GM12878 (cell line): ENCODE data around the gene WDR86. TPM values are rescaled to one million over a fixed set of nuclear protein-coding genes. Genes with fewer than 3 reads are reported as not detected.

Experiments used
- ATAC-seq: fragments of 200-7000 bp; cut with Tn5 transposase; 3 replicates; pipeline ENCODE4 v1.9.1; 2020; ENCODE audit warnings: mild to moderate bottlenecking, moderate library complexity
- BruUV-seq: library from RNA; stranded (reverse); fragments of 400-500 nt; replicated peaks from 2 replicates; lab custom pipeline; 2021; lab: Mats Ljungman, UMichigan
- CTCF ChIA-PET: fragments of 300-600 bp; sonication (Branson Sonifier 250); formaldehyde crosslinking; extraction: SDS; loops from one replicate; lab custom pipeline; 2021; ENCODE audit warnings: inconsistent platforms; lab: Yijun Ruan, JAX
- POLR2A ChIA-PET: fragments of 350-600 bp; formaldehyde crosslinking; extraction: SDS; loops from one replicate; lab custom pipeline; 2021; ENCODE audit warnings: inconsistent platforms; lab: Charles Lee
- RAD21 ChIA-PET: fragments of 300-600 bp; sonication (Branson Sonifier 250); formaldehyde crosslinking; loops from one replicate; lab custom pipeline; 2023; ENCODE audit warnings: antibody characterized with exemption; ENCODE audit not compliant: unreplicated experiment; lab: Charles Lee
- SMC1A ChIA-PET: fragments of 300-600 bp; sonication (Branson Sonifier 250); formaldehyde crosslinking; loops from one replicate; lab custom pipeline; 2023; ENCODE audit not compliant: unreplicated experiment, uncharacterized antibody; lab: Charles Lee
- DNase-seq: peaks from one replicate; pipeline ENCODE4 v3.0.0-alpha.2; 2011; ENCODE audit warnings: low read depth, low spot score
- FAIRE-seq: peaks from 3 replicates; lab custom pipeline; 2011; peaks lifted over from hg19 to GRCh38; lab: Jason Lieb, UNC
- H2AFZ ChIP-seq: 2 replicates; pipeline ENCODE4 v1.6.0; 2011; ENCODE audit warnings: low read depth, low read length, control low read depth; ENCODE audit not compliant: control insufficient read depth
- H3K27ac ChIP-seq: 2 replicates; pipeline ENCODE4 v1.5.1; 2011; ENCODE audit warnings: control low read depth; ENCODE audit not compliant: control insufficient read depth, insufficient read depth
- H3K27me3 ChIP-seq, 2 experiments: replicated peaks in 1 of 2; 2 replicates each; pipeline versions ENCODE4 v1.6.0 to v1.6.1; 2011; ENCODE audit warnings: low read length in 1 of 2; ENCODE audit not compliant: control insufficient read depth in 2 of 2, insufficient read depth in 2 of 2
- H3K36me3 ChIP-seq, 2 experiments: 2 replicates each; pipeline ENCODE4 v1.5.1; 2011; ENCODE audit warnings: low read length in 1 of 2; ENCODE audit not compliant: control insufficient read depth in 2 of 2, insufficient read depth in 2 of 2
- H3K4me1 ChIP-seq: 2 replicates; pipeline ENCODE4 v1.6.1; 2011; ENCODE audit warnings: mild to moderate bottlenecking, low read length, moderate library complexity, mixed read lengths; ENCODE audit not compliant: control insufficient read depth, insufficient read depth
- H3K4me2 ChIP-seq: 2 replicates; pipeline ENCODE4 v1.6.0; 2011; ENCODE audit warnings: control low read depth; ENCODE audit not compliant: control insufficient read depth, insufficient read depth
- H3K4me3 ChIP-seq: fragments of 200-600 bp; sonication (generic); 2 replicates; pipeline ENCODE4 v1.5.1; 2016
- H3K79me2 ChIP-seq: 2 replicates; pipeline ENCODE4 v1.6.0; 2011; ENCODE audit warnings: low read length; ENCODE audit not compliant: control insufficient read depth, insufficient read depth
- H3K9ac ChIP-seq: 2 replicates; pipeline ENCODE4 v1.8.0; 2011; ENCODE audit warnings: low read length, control low read depth, mixed read lengths; ENCODE audit not compliant: control insufficient read depth, insufficient read depth
- H3K9me3 ChIP-seq: replicated peaks from 3 replicates; pipeline ENCODE4 v1.5.1; 2011; ENCODE audit warnings: mild to moderate bottlenecking, low read length; ENCODE audit not compliant: control insufficient read depth, insufficient read depth
- H4K20me1 ChIP-seq: 2 replicates; pipeline ENCODE4 v1.6.0; 2011; ENCODE audit not compliant: control insufficient read depth, insufficient read depth
- EGR1 ChIP-seq, 2 experiments: IDR thresholded peaks; 1 replicate in 1 of 2; 2 replicates in 1 of 2; pipeline ENCODE4 v1.6.1; 2011 to 2012; ENCODE audit warnings: low read depth in 2 of 2, low read length in 2 of 2, borderline replicate concordance in 1 of 2, mild to moderate bottlenecking in 1 of 2, moderate library complexity in 1 of 2
- ESRRA ChIP-seq: IDR thresholded peaks from 2 replicates; pipeline ENCODE4 v1.6.1; 2012; ENCODE audit warnings: mild to moderate bottlenecking, low read length, improper control_type of control experiment
- HDAC2 ChIP-seq: fragments of 200-600 bp; sonication (generic); IDR thresholded peaks from 2 replicates; pipeline ENCODE4 v1.6.1; 2017
- MTA2 ChIP-seq: fragments of 450-650 bp; IDR thresholded peaks from 2 replicates; pipeline ENCODE4 v1.6.1; 2016; ENCODE audit warnings: low read depth, mild to moderate bottlenecking, moderate library complexity
- RFX5 ChIP-seq: IDR thresholded peaks from 2 replicates; pipeline ENCODE4 v1.6.1; 2011; ENCODE audit warnings: low read depth, low read length, improper control_type of control experiment
- SMAD5 ChIP-seq: IDR thresholded peaks from 2 replicates; pipeline ENCODE4 v1.6.1; 2016; ENCODE audit warnings: antibody characterized with exemption, low read depth
- SPI1 ChIP-seq: IDR thresholded peaks from 2 replicates; pipeline ENCODE4 v1.6.1; 2011; ENCODE audit warnings: low read depth, mild to moderate bottlenecking, low read length, moderate library complexity, borderline replicate concordance; ENCODE audit not compliant: insufficient read depth
- TBL1XR1 ChIP-seq: IDR thresholded peaks from 2 replicates; pipeline ENCODE4 v1.6.1; 2012; ENCODE audit warnings: low read depth, low read length, improper control_type of control experiment
- ZNF384 ChIP-seq: IDR thresholded peaks from 2 replicates; pipeline ENCODE4 v1.6.1; 2012; ENCODE audit warnings: low read depth, mild to moderate bottlenecking, low read length, improper control_type of control experiment, borderline replicate concordance
- WGBS: methylation state at CpG from one replicate; pipeline ENCODE4 v1.1.6; 2016; ENCODE audit warnings: low lambda C conversion rate; ENCODE audit not compliant: insufficient replicate concordance, insufficient coverage; ENCODE audit errors: missing lambda C conversion rate; 5-methylcytosine and 5-hydroxymethylcytosine counted together
- in situ Hi-C: fragments of 300-500 bp; cut with MboI; formaldehyde crosslinking; loops from 9 replicates; pipeline ENCODE4 v1.14.3; 2018; ENCODE audit warnings: mixed read lengths
- intact Hi-C: fragments of 100-400 bp; cut with micrococcal nuclease; formaldehyde crosslinking; loops from one replicate; pipeline ENCODE4 v1.14.2; 2022; ENCODE audit not compliant: unreplicated experiment
- polyA plus RNA-seq, 11 experiments: library from polyadenylated mRNA; depleted of rRNA in 4 of 11; unstranded in 6 of 11; stranded (reverse) in 5 of 11; fragments of >200 nt; fragmentation: Nextera tagmentation in 4 of 11; fragmentation: Illumina TruSeq in 1 of 11; extraction: Ambion mirVana in 4 of 11; extraction: Trizol in 1 of 11; gene quantifications; 1 replicate in 1 of 11; 2 replicates in 10 of 11; pipeline versions ENCODE4 v1.2.1 to v1.2.3, GENCODE V29; 2011 to 2016; ENCODE audit warnings: inconsistent platforms in 2 of 11, missing spikeins in 2 of 11, low read depth in 1 of 11
- total RNA-seq, 4 experiments: library from RNA; depleted of rRNA in 3 of 4; stranded (reverse); fragments of >200 nt in 3 of 4; fragmentation: Illumina TruSeq in 1 of 4; extraction: Trizol in 1 of 4; gene quantifications; 2 replicates each; pipeline versions ENCODE4 v1.2.1 to v1.2.3, GENCODE V29; 2013 to 2021
- TF ChIP-seq, protein P1 (sequence below): IDR thresholded peaks from 2 replicates; pipeline ENCODE4 v1.6.1; 2011; ENCODE audit warnings: low read depth, mild to moderate bottlenecking, low read length, moderate library complexity, borderline replicate concordance; ENCODE audit errors: extremely low read depth
- TF ChIP-seq, protein P2 (sequence below): IDR thresholded peaks from 2 replicates; pipeline ENCODE4 v1.6.1; 2012; ENCODE audit warnings: improper control_type of control experiment, low read depth, low read length; ENCODE audit not compliant: insufficient replicate concordance
- TF ChIP-seq, protein P3 (sequence below): fragments of 450-650 bp; IDR thresholded peaks from 2 replicates; pipeline ENCODE4 v1.6.1; 2017; ENCODE audit warnings: low read depth, mild to moderate bottlenecking, moderate library complexity

Gene WDR86
- total and polyA plus RNA-seq, 10 of the 15 experiments (the other 5 are each of a cell fraction or from before 2014, with no cell fraction given): 0.05 to 0.19 (median 0.15) TPM; not detected in 7

DNA sequence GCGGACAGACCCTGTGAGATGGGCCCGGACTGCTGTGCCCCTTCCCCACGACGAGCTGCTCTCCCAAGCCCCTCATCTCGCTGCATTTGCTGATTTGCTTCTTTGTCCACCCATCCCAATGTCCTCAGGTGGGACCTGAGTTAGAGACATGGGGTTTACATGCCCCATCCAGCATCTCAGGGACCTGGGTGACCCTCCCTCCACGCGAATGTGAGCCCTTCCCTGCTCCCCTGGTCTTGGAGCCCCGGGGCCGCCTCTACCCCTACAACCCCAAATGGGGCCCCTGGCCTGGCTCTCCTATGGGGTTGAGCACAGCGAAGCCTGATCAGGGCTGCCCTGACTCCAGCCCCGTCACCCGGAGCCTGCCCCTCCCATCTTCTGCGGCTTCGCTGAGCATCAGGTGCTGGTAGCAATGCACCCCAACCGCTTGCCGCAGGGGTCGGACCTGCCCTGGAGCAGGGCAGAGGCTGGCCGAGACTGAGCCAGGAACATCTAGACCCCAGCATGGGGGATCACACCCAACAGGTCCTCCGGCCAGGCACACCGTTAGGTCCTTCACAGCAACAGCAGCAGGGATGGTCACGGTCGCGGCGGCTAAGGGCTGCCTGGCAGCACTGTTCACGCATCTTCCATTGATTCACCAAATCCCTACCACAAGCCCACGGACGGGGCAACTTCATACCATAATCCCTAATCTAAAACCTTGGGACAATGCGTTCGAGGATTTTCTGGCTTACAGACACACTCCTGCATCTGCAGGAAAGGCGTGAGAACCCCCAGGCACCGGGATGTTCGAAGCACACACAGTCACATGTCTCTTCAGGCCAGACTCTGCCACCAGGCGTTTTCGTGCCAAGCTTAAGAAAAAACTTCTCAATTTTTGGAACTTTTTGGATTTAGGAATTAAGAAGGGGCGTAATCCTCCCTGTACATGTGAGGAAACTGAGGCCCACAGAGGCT, 15.5 kb downstream of the WDR86 start (continued):
- TF ChIP-seq, protein P1, sequence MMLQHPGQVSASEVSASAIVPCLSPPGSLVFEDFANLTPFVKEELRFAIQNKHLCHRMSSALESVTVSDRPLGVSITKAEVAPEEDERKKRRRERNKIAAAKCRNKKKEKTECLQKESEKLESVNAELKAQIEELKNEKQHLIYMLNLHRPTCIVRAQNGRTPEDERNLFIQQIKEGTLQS: no peak
- TF ChIP-seq ESRRA: no peak
- TF ChIP-seq ZNF384: no peak
- TF ChIP-seq RFX5: no peak
- TF ChIP-seq SMAD5: no peak

DNA sequence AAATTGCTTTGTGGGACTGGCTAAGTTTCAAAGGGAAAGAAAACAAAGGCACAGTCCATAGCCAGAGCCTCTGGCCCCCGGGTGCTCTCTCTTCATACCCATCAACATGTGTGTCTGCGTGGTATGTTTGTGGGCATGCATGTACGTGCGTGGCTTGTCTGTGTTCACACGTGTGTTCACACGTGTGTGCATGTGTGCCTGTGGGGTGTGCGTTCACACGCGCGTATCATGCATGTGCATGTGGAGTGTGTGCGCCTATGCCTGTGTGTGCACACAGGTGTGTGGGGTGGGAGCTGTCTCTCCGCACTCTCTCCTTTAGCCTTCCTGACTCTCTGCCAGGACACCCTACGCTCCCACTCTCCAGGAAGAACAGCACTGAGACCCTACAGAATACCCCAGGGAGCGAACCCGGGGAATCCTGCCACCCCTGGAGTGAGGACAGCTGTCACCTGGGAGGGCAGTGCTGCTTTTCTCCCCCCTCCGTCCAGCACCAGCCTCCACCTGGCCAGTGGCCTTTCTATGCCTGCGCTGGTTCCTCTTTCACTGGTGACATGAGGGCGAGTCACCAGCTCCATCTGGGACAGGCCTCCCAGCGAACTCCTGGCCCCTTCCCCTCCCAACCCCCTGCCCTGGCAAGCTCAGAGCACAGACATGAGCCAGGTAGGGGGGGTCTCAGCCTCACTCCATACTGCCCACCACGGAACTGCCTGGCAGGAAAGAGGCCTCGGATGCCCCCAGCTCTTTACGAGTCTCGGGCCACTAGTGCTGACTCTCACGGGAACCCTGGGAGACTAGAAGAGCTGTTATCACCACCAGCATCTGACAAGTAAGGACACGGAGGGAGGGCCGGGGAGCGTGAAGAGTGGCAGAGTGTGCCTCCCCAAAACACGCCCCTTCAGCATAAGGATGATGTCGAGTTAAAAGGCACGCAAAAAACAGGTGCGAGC, 16.5 kb downstream of the WDR86 start:
- no peaks in the 10 kb centered on the region for H3K79me2 ChIP-seq
- ChIA-PET SMC1A (interaction anchor here (1.0 kb wide), 1 partner anchor 365 kb away, joined by 3 read pairs; no protein-coding TSS in a partner anchor), POLR2A (no interaction called here), RAD21 (no interaction called here), CTCF (no interaction called here)
- in situ Hi-C loops (no loop called here), intact Hi-C loops (no loop called here)
- no peak overlapping the region for H3K9ac ChIP-seq
- no peak overlapping the region for H3K4me2 ChIP-seq
- no peaks in the 10 kb centered on the region; a peak in 1 of 4 replicates for H3K27me3 ChIP-seq
- no peaks in the 10 kb centered on the region for H3K4me1 ChIP-seq
- BruUV-seq: no TSS peak
- ATAC-seq: no peak
- no peak for FAIRE-seq
- H3K4me3 ChIP-seq: no peak overlapping the region
- no peaks in the 10 kb centered on the region for H3K36me3 ChIP-seq
- DNase-seq: no peak
- H3K9me3 ChIP-seq: no peaks in the 10 kb centered on the region; the same call in 2 of the 3 replicates
- H4K20me1 ChIP-seq: no peaks in the 10 kb centered on the region
- no peak overlapping the region for H3K27ac ChIP-seq
- no peak overlapping the region for H2AFZ ChIP-seq
- 57% methylated on average over 31 of the region's 31 CpGs for WGBS
- TF ChIP-seq EGR1 (IDR thresholded peaks at IDR 0.05; ENCODE audit: borderline replicate concordance in 1 of 2, low read depth in 2 of 2, low read length in 2 of 2) (no peak), SPI1 (no peak), TBL1XR1 (no peak), MTA2 (no peak), HDAC2 (no peak)
- TF ChIP-seq, protein P2, sequence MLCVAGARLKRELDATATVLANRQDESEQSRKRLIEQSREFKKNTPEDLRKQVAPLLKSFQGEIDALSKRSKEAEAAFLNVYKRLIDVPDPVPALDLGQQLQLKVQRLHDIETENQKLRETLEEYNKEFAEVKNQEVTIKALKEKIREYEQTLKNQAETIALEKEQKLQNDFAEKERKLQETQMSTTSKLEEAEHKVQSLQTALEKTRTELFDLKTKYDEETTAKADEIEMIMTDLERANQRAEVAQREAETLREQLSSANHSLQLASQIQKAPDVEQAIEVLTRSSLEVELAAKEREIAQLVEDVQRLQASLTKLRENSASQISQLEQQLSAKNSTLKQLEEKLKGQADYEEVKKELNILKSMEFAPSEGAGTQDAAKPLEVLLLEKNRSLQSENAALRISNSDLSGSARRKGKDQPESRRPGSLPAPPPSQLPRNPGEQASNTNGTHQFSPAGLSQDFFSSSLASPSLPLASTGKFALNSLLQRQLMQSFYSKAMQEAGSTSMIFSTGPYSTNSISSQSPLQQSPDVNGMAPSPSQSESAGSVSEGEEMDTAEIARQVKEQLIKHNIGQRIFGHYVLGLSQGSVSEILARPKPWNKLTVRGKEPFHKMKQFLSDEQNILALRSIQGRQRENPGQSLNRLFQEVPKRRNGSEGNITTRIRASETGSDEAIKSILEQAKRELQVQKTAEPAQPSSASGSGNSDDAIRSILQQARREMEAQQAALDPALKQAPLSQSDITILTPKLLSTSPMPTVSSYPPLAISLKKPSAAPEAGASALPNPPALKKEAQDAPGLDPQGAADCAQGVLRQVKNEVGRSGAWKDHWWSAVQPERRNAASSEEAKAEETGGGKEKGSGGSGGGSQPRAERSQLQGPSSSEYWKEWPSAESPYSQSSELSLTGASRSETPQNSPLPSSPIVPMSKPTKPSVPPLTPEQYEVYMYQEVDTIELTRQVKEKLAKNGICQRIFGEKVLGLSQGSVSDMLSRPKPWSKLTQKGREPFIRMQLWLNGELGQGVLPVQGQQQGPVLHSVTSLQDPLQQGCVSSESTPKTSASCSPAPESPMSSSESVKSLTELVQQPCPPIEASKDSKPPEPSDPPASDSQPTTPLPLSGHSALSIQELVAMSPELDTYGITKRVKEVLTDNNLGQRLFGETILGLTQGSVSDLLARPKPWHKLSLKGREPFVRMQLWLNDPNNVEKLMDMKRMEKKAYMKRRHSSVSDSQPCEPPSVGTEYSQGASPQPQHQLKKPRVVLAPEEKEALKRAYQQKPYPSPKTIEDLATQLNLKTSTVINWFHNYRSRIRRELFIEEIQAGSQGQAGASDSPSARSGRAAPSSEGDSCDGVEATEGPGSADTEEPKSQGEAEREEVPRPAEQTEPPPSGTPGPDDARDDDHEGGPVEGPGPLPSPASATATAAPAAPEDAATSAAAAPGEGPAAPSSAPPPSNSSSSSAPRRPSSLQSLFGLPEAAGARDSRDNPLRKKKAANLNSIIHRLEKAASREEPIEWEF: no peak
- TF ChIP-seq, protein P3, sequence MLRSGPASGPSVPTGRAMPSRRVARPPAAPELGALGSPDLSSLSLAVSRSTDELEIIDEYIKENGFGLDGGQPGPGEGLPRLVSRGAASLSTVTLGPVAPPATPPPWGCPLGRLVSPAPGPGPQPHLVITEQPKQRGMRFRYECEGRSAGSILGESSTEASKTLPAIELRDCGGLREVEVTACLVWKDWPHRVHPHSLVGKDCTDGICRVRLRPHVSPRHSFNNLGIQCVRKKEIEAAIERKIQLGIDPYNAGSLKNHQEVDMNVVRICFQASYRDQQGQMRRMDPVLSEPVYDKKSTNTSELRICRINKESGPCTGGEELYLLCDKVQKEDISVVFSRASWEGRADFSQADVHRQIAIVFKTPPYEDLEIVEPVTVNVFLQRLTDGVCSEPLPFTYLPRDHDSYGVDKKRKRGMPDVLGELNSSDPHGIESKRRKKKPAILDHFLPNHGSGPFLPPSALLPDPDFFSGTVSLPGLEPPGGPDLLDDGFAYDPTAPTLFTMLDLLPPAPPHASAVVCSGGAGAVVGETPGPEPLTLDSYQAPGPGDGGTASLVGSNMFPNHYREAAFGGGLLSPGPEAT: no peak
